ENCODE data around the gene XPO6. TPM values are rescaled to one million over a fixed set of nuclear protein-coding genes. Genes with fewer than 3 reads are reported as not detected.

The XPO6 gene
- total RNA-seq, 4 donors from 2014 or later = 45.7 to 104 (median 78.1) TPM

GRCh38 chr16:28213396-28213795, 1.6 kb upstream of the XPO6 start:
- TF ChIP-seq CTCF (IDR thresholded peaks at IDR 0.05) (no peak), POLR2A (IDR thresholded peaks at IDR 0.05) (no peak)
- H3K4me3 ChIP-seq (ENCODE audit: low read depth, poor library complexity, severe bottlenecking) = no peak overlapping the region
- intact Hi-C loops (cut with DNase I; ENCODE audit: low total_unique reads) = no loop called here
- no peak for DNase-seq (ENCODE audit: low spot score in 2 of 2)
- WGBS, 2 donors = 65 to 75% methylated on average over 3 of the region's 3 CpGs

- TF ChIP-seq POLR2A (IDR thresholded peaks at IDR 0.05) (no peak), CTCF (IDR thresholded peaks at IDR 0.05) (no peak)
- WGBS, 2 donors = 80 to 83% methylated on average over 4 of the region's 4 CpGs
- no peak for DNase-seq (ENCODE audit: low spot score in 2 of 2)
- intact Hi-C loops (cut with DNase I; ENCODE audit: low total_unique reads) = no loop called here
- H3K4me3 ChIP-seq (ENCODE audit: low read depth, poor library complexity, severe bottlenecking) = no peak overlapping the region
Observed at GRCh38 chr16:28212532-28212873, 738 bp upstream of the XPO6 start.

- TF ChIP-seq POLR2A (IDR thresholded peaks at IDR 0.05) (no peak), CTCF (IDR thresholded peaks at IDR 0.05) (no peak)
- 1 to 5% methylated on average over 16 to 29 of the region's 33 CpGs for WGBS, 2 donors
- peak; percentile 53 to 93 for DNase-seq (ENCODE audit: low spot score in 2 of 2)
- H3K4me3 ChIP-seq (ENCODE audit: low read depth, poor library complexity, severe bottlenecking) = peak overlapping the region; percentile 71
- intact Hi-C loops (cut with DNase I; ENCODE audit: low total_unique reads) = no loop called here
Observed at GRCh38 chr16:28210979-28211588, 681 bp downstream of the XPO6 start.

GRCh38 chr16:28210264-28210663, 1.5 kb downstream of the XPO6 start:
- intact Hi-C loops (cut with DNase I; ENCODE audit: low total_unique reads) = no loop called here
- DNase-seq (ENCODE audit: low spot score in 2 of 2) = no peak
- 63 to 69% methylated on average over 5 of the region's 5 CpGs for WGBS, 2 donors
- TF ChIP-seq POLR2A (IDR thresholded peaks at IDR 0.05) (no peak), CTCF (IDR thresholded peaks at IDR 0.05) (no peak)
- no peak overlapping the region for H3K4me3 ChIP-seq (ENCODE audit: low read depth, poor library complexity, severe bottlenecking)

GRCh38 chr16:28208824-28209223, 2.9 kb downstream of the XPO6 start:
- no peak for TF ChIP-seq POLR2A (IDR thresholded peaks at IDR 0.05)
- TF ChIP-seq CTCF (IDR thresholded peaks at IDR 0.05) = no peak
- intact Hi-C loops (cut with DNase I; ENCODE audit: low total_unique reads) = loop anchor here (10.0 kb wide), 1 partner anchor 54 kb away; no protein-coding TSS in a partner anchor
- no peak overlapping the region for H3K4me3 ChIP-seq (ENCODE audit: low read depth, poor library complexity, severe bottlenecking)
- DNase-seq (ENCODE audit: low spot score in 2 of 2) = no peak
- 79 to 80% methylated on average over 4 of the region's 4 CpGs for WGBS, 2 donors

GRCh38 chr16:28208131-28208530, 3.6 kb downstream of the XPO6 start:
- no peak overlapping the region for H3K4me3 ChIP-seq (ENCODE audit: low read depth, poor library complexity, severe bottlenecking)
- WGBS, 2 donors = 94 to 99% methylated on average over 4 of the region's 4 CpGs
- intact Hi-C loops (cut with DNase I; ENCODE audit: low total_unique reads) = loop anchor here (10.0 kb wide), 1 partner anchor 53 kb away; no protein-coding TSS in a partner anchor
- DNase-seq (ENCODE audit: low spot score in 2 of 2) = no peak
- TF ChIP-seq POLR2A (IDR thresholded peaks at IDR 0.05) (no peak), CTCF (IDR thresholded peaks at IDR 0.05) (no peak)
